Progenitor cell of endocrine pancreas (in vitro differentiated cells): ENCODE measurements around the gene TNFRSF18. TPM values are rescaled to one million over a fixed set of nuclear protein-coding genes. Genes with fewer than 3 reads are reported as not detected.

ENCODE experiments used
- DNase-seq: peaks from one replicate; pipeline ENCODE4 v3.0.0; 2021; ENCODE audit warnings: low spot score; ENCODE audit not compliant: unreplicated experiment
- H3K27ac Mint-ChIP-seq: 2 replicates; pipeline ENCODE4 v1.8.0; 2021; ENCODE audit warnings: mild to moderate bottlenecking, moderate library complexity, mixed read lengths
- H3K27me3 Mint-ChIP-seq: 2 replicates; pipeline ENCODE4 v1.8.0; 2021; ENCODE audit warnings: mixed read lengths
- H3K36me3 Mint-ChIP-seq: 2 replicates; pipeline ENCODE4 v1.8.0; 2022; ENCODE audit warnings: mixed read lengths; ENCODE audit not compliant: insufficient read depth
- H3K4me1 Mint-ChIP-seq: 2 replicates; pipeline ENCODE4 v1.8.0; 2021; ENCODE audit warnings: low read depth, mixed read lengths
- H3K4me3 Mint-ChIP-seq: 2 replicates; pipeline ENCODE4 v1.8.0; 2021; ENCODE audit warnings: low read depth, mild to moderate bottlenecking, moderate library complexity, mixed read lengths
- H3K9me3 Mint-ChIP-seq: 2 replicates; pipeline ENCODE4 v1.8.0; 2021; ENCODE audit warnings: low read depth, mixed read lengths
- total RNA-seq: library from RNA; stranded (reverse); gene quantifications from 2 replicates; pipeline ENCODE4 v1.2.1, GENCODE V29; 2021
- TF ChIP-seq, protein P1 (sequence below): fragments of 200-600 bp; sonication (generic); IDR thresholded peaks from one replicate; pipeline ENCODE4 v1.5.0; 2021; ENCODE audit warnings: antibody characterized with exemption, mild to moderate bottlenecking; ENCODE audit not compliant: unreplicated experiment

The TNFRSF18 gene
- total RNA-seq, 1 donor from 2014 or later, result 0.48 TPM

DNA sequence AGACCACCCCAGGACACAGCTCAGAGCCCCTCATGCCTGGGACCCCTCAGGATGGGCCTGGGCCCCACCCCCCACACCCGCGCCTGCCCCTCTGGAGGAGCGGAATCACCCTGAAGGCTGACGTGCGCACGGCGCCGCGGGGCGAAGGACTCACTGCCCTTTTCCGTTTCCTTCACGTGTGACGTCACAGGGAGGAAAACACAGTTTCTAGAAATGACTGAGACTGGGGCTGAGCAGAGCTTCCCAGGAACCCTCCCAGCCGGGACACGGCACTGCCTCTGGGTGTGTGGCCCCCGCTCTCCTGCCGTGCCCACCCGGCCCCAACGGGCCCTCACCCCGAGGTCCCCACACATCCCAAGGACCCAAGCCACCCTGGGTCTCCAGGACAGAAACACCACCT lies 12.9 kb upstream of the TNFRSF18 start:
- Mint-ChIP-seq H3K27me3 (no peaks in the 10 kb centered on the region), H3K4me1 (no peaks in the 10 kb centered on the region), H3K36me3 (peaks cover 19% of the 10 kb centered on the region), H3K27ac (no peak overlapping the region), H3K9me3 (no peaks in the 10 kb centered on the region), H3K4me3 (no peak overlapping the region)
- DNase-seq, result no peak
- TF ChIP-seq, protein P1, sequence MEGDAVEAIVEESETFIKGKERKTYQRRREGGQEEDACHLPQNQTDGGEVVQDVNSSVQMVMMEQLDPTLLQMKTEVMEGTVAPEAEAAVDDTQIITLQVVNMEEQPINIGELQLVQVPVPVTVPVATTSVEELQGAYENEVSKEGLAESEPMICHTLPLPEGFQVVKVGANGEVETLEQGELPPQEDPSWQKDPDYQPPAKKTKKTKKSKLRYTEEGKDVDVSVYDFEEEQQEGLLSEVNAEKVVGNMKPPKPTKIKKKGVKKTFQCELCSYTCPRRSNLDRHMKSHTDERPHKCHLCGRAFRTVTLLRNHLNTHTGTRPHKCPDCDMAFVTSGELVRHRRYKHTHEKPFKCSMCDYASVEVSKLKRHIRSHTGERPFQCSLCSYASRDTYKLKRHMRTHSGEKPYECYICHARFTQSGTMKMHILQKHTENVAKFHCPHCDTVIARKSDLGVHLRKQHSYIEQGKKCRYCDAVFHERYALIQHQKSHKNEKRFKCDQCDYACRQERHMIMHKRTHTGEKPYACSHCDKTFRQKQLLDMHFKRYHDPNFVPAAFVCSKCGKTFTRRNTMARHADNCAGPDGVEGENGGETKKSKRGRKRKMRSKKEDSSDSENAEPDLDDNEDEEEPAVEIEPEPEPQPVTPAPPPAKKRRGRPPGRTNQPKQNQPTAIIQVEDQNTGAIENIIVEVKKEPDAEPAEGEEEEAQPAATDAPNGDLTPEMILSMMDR, result no peak

DNA sequence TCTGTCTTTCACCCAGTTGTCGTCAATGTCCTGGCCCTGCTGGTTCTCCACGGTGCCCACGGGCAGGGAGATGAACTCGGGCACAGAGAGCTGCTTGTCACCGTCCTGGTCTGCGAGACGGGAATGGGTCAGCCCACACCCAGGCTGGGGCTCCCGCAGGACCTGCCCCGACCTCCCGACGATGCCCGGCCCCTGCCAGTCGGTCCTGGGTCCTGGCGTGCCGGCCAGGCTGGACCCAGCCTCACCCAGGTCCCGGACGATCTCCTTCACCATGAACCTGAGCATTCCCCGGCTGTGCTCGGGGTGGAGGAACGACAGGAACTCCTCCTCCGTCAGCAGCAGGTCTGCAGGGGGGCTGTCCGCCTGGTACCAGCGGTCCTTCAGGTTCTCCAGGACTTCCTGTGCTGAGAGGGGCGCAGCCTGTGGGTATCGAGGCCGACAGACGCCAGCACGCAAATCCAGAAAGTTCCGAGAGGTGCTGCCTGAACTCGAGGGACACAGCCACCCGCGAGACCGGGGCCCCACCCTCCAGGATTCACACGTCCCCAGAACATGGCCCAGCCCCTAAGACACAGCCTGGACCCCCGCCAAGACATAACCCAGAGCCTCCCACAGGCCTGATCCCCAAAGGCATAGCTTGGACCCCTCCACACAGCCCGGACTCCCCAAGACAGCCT lies 12.3 kb upstream of the TNFRSF18 start:
- H3K27ac Mint-ChIP-seq, result no peak overlapping the region
- H3K4me3 Mint-ChIP-seq, result no peak overlapping the region
- DNase-seq, result no peak
- H3K27me3 Mint-ChIP-seq, result no peaks in the 10 kb centered on the region
- H3K4me1 Mint-ChIP-seq, result no peaks in the 10 kb centered on the region
- no peaks in the 10 kb centered on the region for H3K9me3 Mint-ChIP-seq
- TF ChIP-seq, protein P1, result no peak
- H3K36me3 Mint-ChIP-seq, result peaks cover 17% of the 10 kb centered on the region

DNA sequence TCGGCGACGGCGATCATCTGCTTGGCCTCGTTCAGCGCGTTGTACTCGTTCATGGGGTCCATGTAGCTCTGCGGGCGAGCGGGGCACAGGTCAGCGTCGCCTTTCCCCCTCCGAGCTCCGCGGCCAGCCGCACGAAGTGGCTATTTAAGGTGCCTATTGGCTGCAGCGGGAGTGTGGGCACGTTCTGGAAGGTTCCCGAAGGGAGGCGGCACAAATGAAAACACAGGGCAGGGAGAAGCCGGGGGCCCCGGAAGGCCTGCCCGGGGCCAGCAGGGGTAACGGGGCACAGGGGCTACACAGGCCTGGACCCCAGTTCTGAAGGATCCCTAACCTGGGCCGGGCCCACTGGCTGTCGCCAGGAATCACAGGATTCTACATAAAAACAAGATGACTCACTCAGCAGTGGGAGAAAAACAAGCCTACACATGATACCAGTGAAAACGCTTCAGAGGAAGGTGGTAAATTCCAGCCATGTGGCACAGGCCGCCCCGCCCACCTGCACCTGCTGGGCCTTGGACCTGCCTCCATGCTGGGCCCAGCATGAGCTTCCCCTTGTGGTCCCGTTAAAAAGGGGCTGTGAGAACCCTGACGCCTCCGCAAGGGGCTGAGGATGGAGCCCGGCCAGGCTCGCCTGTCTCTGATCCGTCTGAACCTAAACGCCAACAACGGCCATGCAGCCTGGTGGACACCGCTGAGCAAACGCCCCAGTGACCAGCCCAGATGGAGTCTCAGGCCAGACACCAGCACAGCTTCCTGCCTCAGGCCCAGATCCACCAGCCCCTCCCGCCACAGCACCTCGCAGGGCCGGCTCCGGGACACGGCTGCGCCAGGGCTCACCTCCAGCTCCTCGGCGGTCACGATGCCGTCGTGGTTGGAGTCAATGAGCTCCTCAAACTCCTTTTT lies 11.5 kb upstream of the TNFRSF18 start:
- Mint-ChIP-seq H3K27me3 (no peaks in the 10 kb centered on the region), H3K9me3 (no peaks in the 10 kb centered on the region), H3K4me1 (no peaks in the 10 kb centered on the region), H3K4me3 (no peak overlapping the region), H3K27ac (no peak overlapping the region), H3K36me3 (peaks cover 14% of the 10 kb centered on the region)
- TF ChIP-seq, protein P1, result no peak
- DNase-seq, result no peak

DNA sequence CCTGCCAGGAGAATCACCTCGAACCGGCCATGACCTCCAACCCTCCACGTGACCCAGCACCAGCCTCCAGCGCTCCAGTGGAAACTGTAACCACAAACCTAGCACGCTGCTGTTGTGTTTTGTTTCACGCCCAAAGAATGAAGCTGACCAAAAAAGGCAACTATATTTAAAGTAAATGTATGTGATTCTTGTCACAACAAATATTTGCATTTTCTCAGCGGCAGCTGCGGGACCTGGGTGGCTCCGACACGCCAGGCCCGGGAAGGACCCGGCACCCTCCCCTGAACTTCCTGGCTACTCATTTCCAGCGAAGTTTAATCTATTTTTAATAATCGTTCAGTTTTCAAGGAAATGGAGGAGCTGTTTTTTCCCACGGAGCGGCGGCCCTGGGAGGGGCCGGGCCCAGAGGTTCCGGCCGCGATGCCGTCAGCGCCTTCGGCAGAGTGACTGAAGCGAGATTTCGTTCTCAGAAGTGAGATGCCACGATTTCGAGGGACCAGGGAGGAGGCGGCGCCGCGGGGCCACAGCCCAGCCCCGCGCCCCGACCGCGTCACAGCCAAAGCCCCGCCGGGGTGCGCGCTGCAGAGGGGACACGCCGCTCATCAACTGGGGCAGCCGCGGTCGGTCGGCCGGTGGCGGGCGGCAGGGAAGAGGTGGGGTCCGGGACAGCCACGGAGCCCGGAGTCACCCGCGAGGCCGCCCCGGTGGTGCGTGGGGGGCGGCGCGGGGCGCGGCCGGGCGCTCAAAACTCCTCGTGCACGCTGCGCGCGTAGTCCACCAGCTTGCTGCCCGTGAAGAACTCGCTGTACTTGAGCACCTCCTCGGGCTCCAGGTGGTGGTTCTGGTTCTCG lies 10.6 kb upstream of the TNFRSF18 start:
- TF ChIP-seq, protein P1, result no peak
- Mint-ChIP-seq H3K27me3 (no peaks in the 10 kb centered on the region), H3K4me1 (no peaks in the 10 kb centered on the region), H3K9me3 (no peaks in the 10 kb centered on the region), H3K4me3 (no peak overlapping the region), H3K27ac (no peak overlapping the region), H3K36me3 (peaks cover 12% of the 10 kb centered on the region)
- no peak for DNase-seq
